ENCODE results near the gene MAGOHB.
"Not testable (repeated sequence)": the region's sequence is repeated elsewhere in the genome, so short reads cannot be mapped to it uniquely, and the experiment has no call there.

Gene MAGOHB

DNA sequence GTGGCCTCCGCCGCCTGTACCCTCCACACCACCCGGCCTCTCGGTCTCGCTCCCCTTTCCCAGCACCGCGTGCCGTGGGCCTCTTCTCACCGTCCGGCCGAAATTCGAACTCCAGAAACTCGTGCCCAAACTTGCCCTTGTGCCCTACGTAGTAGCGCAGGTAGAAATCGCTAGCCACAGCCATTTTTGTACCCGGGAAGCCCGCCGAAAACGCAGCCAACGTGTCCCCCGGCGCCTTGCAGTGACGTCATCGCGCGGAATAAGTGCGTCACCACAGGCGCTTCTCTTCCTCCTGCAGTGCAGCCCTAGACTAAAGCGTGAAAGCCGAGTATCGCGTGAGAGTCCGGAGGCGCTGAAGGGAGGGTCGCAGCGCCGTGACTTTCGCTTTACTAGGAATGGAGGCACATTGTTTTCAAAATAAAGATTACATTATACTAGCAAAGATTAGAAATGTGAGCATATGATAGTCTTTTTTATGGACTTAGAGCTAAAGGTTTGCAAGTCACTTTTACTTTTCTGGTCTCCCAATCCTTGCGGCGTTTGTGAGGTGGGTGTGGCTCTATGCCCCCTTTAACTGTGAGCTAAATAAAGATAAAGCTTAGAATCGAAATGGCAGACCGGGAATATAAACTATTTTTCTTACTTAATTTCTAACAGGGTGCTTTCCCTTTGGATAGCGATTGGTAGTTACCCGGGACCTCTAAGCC lies at the start of gene MAGOHB:
MAGOHB (minus strand) TSS at position 261 of the 707 bp plus-strand sequence; CDS start at position 184, 77 bp downstream.
- Histone ChIP-seq H3K9ac (ENCODE audit: low read length) (peak within 1 kb of the TSS; percentile 100), H3K27me3 (ENCODE audit: control insufficient read depth, insufficient read depth, low read length) (no peaks in the 10 kb centered on the region), H3K27ac (ENCODE audit: low read length) (peak within 1 kb of the TSS; percentile 96), H3K9me3 (ENCODE audit: control insufficient read depth, low read depth, low read length) (no peaks in the 10 kb centered on the region), H3K4me3 (ENCODE audit: low read length) (peak within 1 kb of the TSS; percentile 99), H3K4me1 (ENCODE audit: control insufficient read depth, low read depth, low read length) (no peaks in the 10 kb centered on the region), H3K36me3 (ENCODE audit: control insufficient read depth, low read depth, low read length) (peaks cover 20% of the 10 kb centered on the region)

DNA sequence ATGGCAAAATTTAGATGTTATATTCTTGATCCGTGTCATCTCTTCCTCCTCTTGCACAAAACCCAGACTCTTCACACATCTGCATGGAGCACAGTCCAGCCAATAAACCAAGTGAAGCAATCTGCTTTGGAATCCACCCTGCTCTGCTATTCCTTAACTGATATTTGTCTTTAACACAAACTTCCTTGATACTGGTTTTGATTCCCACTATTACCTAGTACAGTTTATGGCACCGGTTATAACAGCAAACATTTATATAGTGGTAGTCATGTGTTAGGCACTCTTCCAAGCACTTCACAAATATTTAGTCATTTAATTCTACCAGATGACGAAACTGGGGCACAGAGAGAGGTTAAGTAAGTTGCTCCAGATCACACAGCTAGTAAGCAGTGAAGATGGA lies 47.9 kb upstream of the MAGOHB start:
- H3K27ac ChIP-seq (ENCODE audit: low read length) = no peak overlapping the region
- no peaks in the 10 kb centered on the region for H3K9me3 ChIP-seq (ENCODE audit: control insufficient read depth, low read depth, low read length)
- no peaks in the 10 kb centered on the region for H3K4me1 ChIP-seq (ENCODE audit: control insufficient read depth, low read depth, low read length)
- no peaks in the 10 kb centered on the region for H3K36me3 ChIP-seq (ENCODE audit: control insufficient read depth, low read depth, low read length)
- H3K9ac ChIP-seq (ENCODE audit: low read length) = no peak overlapping the region
- no peak overlapping the region for H3K4me3 ChIP-seq (ENCODE audit: low read length)
- H3K27me3 ChIP-seq (ENCODE audit: control insufficient read depth, insufficient read depth, low read length) = no peaks in the 10 kb centered on the region

DNA sequence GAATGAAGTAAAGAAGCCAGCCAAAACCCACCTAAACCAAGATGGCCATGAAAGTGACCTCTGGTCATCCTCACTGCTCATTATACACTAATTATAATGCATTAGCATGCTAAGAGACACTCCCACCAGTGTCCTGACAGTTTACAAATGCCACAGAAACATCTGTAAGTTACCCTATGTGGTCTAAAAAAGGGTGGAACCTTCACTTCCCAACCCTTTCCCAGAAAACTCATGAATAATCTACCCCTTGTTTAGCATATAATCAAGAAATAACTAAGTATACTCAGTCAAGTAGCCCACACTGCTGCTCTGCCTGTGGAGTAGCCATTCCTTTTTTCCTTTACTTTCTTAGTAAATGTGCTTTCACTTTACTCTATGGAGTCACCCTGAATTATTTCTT lies 40.6 kb upstream of the MAGOHB start:
- Histone ChIP-seq H3K4me3 (ENCODE audit: low read length) (no peak overlapping the region), H3K9me3 (ENCODE audit: control insufficient read depth, low read depth, low read length) (no peaks in the 10 kb centered on the region), H3K4me1 (ENCODE audit: control insufficient read depth, low read depth, low read length) (no peaks in the 10 kb centered on the region), H3K27me3 (ENCODE audit: control insufficient read depth, insufficient read depth, low read length) (no peaks in the 10 kb centered on the region), H3K27ac (ENCODE audit: low read length) (no peak overlapping the region), H3K9ac (ENCODE audit: low read length) (no peak overlapping the region), H3K36me3 (ENCODE audit: control insufficient read depth, low read depth, low read length) (no peaks in the 10 kb centered on the region)

DNA sequence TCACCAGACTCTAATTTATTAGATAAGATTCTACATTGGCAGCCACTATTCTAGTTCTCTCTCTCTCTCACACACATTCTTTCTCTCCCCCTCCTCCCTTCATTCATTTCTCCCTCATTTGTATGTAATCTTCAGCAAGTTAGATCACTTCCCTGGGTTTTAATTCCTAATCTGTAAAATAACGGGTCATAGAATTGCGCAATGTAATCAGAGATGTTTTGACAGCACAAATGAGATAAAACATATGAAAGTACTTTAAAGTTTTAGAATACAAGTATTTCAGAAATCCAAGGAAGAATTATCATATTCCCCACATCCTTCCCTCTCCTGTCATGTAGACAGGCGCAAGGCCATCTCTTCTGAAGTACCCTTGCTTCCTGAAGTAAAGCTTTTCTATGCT lies 38.8 kb upstream of the MAGOHB start:
- no peak overlapping the region for H3K9ac ChIP-seq (ENCODE audit: low read length)
- no peak overlapping the region for H3K4me3 ChIP-seq (ENCODE audit: low read length)
- no peaks in the 10 kb centered on the region for H3K36me3 ChIP-seq (ENCODE audit: control insufficient read depth, low read depth, low read length)
- peaks cover 6% of the 10 kb centered on the region for H3K9me3 ChIP-seq (ENCODE audit: control insufficient read depth, low read depth, low read length)
- no peak overlapping the region for H3K27ac ChIP-seq (ENCODE audit: low read length)
- no peaks in the 10 kb centered on the region for H3K27me3 ChIP-seq (ENCODE audit: control insufficient read depth, insufficient read depth, low read length)
- H3K4me1 ChIP-seq (ENCODE audit: control insufficient read depth, low read depth, low read length) = no peaks in the 10 kb centered on the region

DNA sequence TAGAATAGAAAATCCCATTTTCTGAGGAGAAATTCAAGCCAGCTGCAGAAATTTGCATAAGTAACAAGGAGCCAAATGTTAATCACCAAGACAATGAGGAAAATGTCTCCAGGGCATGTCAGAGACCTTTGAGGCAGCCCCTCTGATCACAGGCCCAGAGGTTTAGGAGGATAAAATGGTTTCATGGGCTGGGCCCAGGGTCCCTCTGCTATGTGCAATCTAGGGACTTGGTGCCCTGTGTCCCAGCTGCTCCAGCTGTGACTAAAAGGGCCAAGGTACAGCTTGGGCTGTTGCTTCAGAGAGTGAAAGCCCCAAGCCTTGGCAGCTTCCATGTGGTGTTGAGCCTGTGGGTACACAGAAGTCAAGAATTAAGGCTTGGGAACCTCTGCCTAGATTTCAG lies 33.2 kb upstream of the MAGOHB start:
- H3K4me1 ChIP-seq (ENCODE audit: control insufficient read depth, low read depth, low read length); H3K27ac ChIP-seq (ENCODE audit: low read length); H3K4me3 ChIP-seq (ENCODE audit: low read length); H3K27me3 ChIP-seq (ENCODE audit: control insufficient read depth, insufficient read depth, low read length); H3K9ac ChIP-seq (ENCODE audit: low read length); H3K36me3 ChIP-seq (ENCODE audit: control insufficient read depth, low read depth, low read length): not testable (repeated sequence)
- peaks cover 23% of the 10 kb centered on the region for H3K9me3 ChIP-seq (ENCODE audit: control insufficient read depth, low read depth, low read length)

DNA sequence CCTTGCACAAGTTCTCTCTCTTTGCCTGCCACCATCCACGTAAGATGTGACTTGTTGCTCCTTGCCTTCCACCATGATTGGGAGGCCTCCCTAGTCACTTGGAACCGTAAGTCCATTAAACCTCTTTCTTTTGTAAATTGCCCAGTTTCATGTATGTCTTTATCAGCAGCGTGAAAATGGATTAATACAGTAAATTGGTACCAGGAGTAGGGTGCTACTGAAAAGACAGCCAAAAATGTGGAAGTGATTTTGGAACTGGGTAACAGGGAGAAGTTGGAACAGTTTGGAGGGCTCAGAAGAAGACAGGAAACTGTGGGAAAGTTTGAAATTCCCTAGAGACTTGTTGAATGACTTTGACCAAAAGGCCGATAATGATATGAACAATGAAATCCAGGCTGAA lies 32.5 kb upstream of the MAGOHB start:
- Histone ChIP-seq H3K4me3 (ENCODE audit: low read length) (no peak overlapping the region), H3K27ac (ENCODE audit: low read length) (no peak overlapping the region), H3K36me3 (ENCODE audit: control insufficient read depth, low read depth, low read length) (no peaks in the 10 kb centered on the region), H3K9ac (ENCODE audit: low read length) (no peak overlapping the region), H3K27me3 (ENCODE audit: control insufficient read depth, insufficient read depth, low read length) (no peaks in the 10 kb centered on the region), H3K9me3 (ENCODE audit: control insufficient read depth, low read depth, low read length) (peaks cover 23% of the 10 kb centered on the region), H3K4me1 (ENCODE audit: control insufficient read depth, low read depth, low read length) (no peaks in the 10 kb centered on the region)

DNA sequence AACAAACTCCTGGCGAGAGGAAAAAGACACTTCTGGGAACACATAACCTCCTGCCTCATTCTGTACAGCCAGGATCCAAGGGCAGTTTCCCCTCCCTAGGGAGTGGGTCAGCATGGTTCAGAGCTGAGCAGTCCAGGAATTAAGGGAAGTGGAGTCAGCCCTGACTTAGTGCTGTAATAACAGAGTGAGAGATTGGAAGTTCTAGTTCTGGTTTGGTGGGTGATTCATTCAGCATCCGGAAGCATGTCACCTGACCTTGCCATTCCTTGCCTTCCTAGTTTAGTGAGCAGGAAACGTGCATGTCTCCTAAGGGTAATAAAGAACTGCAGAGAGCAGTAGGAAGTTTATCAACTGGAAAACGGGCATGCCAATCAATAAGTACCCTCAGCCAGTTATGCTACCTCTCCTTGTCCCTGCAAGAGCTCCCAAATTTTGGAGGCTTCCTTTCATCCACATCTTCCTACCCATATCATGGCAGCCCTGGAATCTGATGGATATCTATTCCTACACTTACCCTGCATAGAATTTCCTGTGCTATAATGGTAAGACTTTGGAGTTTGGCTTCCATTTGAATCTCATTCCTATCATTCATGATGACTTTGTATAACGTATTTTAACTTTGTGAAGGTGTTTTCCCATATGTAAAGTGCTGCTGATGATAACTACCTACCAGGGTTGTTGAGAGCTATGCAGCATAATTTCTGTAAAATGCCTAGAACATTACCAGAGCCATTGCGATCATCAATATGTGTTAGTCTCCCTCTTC lies 28.5 kb upstream of the MAGOHB start:
- H3K36me3 ChIP-seq (ENCODE audit: control insufficient read depth, low read depth, low read length) = no peaks in the 10 kb centered on the region
- peaks cover 14% of the 10 kb centered on the region for H3K9me3 ChIP-seq (ENCODE audit: control insufficient read depth, low read depth, low read length)
- no peak overlapping the region for H3K9ac ChIP-seq (ENCODE audit: low read length)
- no peak overlapping the region for H3K4me3 ChIP-seq (ENCODE audit: low read length)
- H3K27ac ChIP-seq (ENCODE audit: low read length) = no peak overlapping the region
- H3K27me3 ChIP-seq (ENCODE audit: control insufficient read depth, insufficient read depth, low read length) = no peaks in the 10 kb centered on the region
- no peaks in the 10 kb centered on the region for H3K4me1 ChIP-seq (ENCODE audit: control insufficient read depth, low read depth, low read length)

DNA sequence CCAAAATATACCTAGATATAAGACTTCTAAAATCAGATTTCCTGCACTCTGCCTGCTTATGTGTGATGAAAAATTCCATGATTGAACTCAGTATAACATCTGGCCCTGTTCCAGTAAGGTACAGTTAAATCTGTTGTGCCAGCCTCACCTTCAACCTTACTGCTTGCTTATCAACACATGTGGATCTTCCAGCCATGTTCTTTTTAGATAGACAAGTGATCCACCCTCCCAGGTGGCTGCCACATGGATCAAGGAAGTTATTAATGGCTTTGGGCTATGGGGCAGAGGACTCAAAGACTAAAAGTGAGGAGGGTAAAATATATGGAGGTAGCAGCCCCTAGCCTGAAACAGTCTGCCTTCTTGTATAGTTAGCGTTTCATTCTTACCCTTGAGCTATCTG lies 25.3 kb upstream of the MAGOHB start:
- Histone ChIP-seq H3K4me3 (ENCODE audit: low read length) (no peak overlapping the region), H3K27me3 (ENCODE audit: control insufficient read depth, insufficient read depth, low read length) (no peaks in the 10 kb centered on the region), H3K36me3 (ENCODE audit: control insufficient read depth, low read depth, low read length) (no peaks in the 10 kb centered on the region), H3K9me3 (ENCODE audit: control insufficient read depth, low read depth, low read length) (no peaks in the 10 kb centered on the region), H3K9ac (ENCODE audit: low read length) (no peak overlapping the region), H3K4me1 (ENCODE audit: control insufficient read depth, low read depth, low read length) (no peaks in the 10 kb centered on the region), H3K27ac (ENCODE audit: low read length) (no peak overlapping the region)

DNA sequence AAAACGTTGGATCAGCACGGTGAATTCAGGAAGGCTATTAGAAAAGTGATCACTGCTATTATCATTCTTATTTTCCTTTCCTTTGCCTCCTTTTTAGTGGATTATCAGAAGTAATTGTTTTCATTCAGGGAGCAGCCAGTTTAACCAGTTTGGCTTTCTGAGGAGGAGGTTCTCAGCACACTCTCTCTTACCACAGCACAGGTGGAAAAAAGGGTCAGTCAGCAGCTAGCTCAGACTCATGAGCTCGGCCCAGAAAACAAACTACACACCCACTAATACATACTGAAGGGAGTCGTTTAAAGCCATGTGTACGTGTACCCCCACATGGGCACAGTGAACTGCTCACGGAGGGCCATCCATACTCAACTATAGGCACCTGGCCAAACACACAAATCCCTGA lies 23.2 kb upstream of the MAGOHB start:
- Histone ChIP-seq H3K27ac (ENCODE audit: low read length) (no peak overlapping the region), H3K36me3 (ENCODE audit: control insufficient read depth, low read depth, low read length) (no peaks in the 10 kb centered on the region)

DNA sequence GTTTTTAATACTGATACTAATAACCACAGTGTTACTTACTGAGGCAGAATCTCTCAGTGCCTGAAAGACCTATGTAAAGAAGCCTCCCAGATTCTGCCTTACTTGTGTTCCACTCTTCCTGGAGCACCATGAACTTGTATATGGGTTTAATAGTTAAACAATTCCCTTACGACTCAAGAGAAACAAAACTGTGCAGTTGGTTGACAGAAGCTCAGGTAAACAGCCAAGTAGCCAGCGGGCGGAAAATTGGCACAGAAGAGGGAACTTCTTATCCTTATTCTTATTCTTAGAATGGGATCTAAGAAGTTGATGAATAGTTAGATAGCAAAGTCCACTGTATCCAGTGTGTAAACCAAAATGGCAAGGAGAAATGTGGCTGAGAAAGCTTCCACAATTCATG lies 22.7 kb upstream of the MAGOHB start:
- Histone ChIP-seq H3K4me1 (ENCODE audit: control insufficient read depth, low read depth, low read length) (no peaks in the 10 kb centered on the region), H3K27me3 (ENCODE audit: control insufficient read depth, insufficient read depth, low read length) (no peaks in the 10 kb centered on the region), H3K27ac (ENCODE audit: low read length) (no peak overlapping the region), H3K4me3 (ENCODE audit: low read length) (no peak overlapping the region), H3K9me3 (ENCODE audit: control insufficient read depth, low read depth, low read length) (no peaks in the 10 kb centered on the region), H3K36me3 (ENCODE audit: control insufficient read depth, low read depth, low read length) (no peaks in the 10 kb centered on the region), H3K9ac (ENCODE audit: low read length) (no peak overlapping the region)

More for the DNA sequence above, 23.2 kb upstream of the MAGOHB start:
- H3K9me3 ChIP-seq (ENCODE audit: control insufficient read depth, low read depth, low read length) = no peaks in the 10 kb centered on the region
- no peak overlapping the region for H3K4me3 ChIP-seq (ENCODE audit: low read length)
- H3K9ac ChIP-seq (ENCODE audit: low read length) = no peak overlapping the region
- no peaks in the 10 kb centered on the region for H3K4me1 ChIP-seq (ENCODE audit: control insufficient read depth, low read depth, low read length)
- no peaks in the 10 kb centered on the region for H3K27me3 ChIP-seq (ENCODE audit: control insufficient read depth, insufficient read depth, low read length)

DNA sequence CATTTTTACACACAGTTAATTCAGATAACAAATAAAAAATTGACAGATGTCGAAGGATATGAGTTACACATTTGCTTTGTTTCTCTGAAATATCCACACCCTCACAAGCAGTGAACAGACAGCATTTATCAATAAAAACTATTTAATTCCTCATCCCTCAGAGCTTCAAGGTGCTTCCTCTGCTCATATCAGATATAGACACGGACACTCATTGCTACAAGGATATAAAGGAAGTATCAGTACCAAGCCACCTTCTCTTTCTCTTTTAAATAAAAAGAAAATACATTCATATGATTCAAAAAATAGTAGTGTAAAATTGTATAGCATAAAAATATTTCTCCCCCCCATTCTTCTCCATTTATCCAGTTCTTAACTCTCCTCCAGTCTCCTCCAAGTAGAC lies 21.9 kb upstream of the MAGOHB start:
- no peaks in the 10 kb centered on the region for H3K9me3 ChIP-seq (ENCODE audit: control insufficient read depth, low read depth, low read length)

DNA sequence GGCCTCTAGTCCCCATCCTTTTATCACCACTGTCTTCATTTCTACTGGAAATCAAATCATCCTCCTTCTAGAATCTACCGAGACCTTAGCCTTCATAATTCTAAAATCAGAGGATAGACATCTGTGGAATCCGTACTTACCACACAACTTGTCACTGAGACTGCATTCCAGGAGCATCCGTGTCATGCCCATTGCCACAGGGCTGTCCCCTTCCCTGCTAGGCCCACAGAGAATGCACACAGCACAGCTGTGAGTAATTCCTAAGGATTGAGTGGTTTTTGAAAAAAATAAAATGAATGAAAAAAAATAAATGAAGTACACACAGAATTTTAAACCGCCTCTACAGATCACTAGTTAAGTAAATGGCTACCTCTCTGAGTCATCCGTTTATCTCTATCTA lies 21.0 kb upstream of the MAGOHB start:
- Histone ChIP-seq H3K9me3 (ENCODE audit: control insufficient read depth, low read depth, low read length) (no peaks in the 10 kb centered on the region), H3K36me3 (ENCODE audit: control insufficient read depth, low read depth, low read length) (no peaks in the 10 kb centered on the region), H3K4me1 (ENCODE audit: control insufficient read depth, low read depth, low read length) (no peaks in the 10 kb centered on the region), H3K27me3 (ENCODE audit: control insufficient read depth, insufficient read depth, low read length) (no peaks in the 10 kb centered on the region), H3K4me3 (ENCODE audit: low read length) (no peak overlapping the region), H3K9ac (ENCODE audit: low read length) (no peak overlapping the region), H3K27ac (ENCODE audit: low read length) (no peak overlapping the region)

More for the DNA sequence above, 21.9 kb upstream of the MAGOHB start:
- Histone ChIP-seq H3K4me1 (ENCODE audit: control insufficient read depth, low read depth, low read length) (no peaks in the 10 kb centered on the region), H3K9ac (ENCODE audit: low read length) (no peak overlapping the region), H3K27me3 (ENCODE audit: control insufficient read depth, insufficient read depth, low read length) (no peaks in the 10 kb centered on the region), H3K36me3 (ENCODE audit: control insufficient read depth, low read depth, low read length) (no peaks in the 10 kb centered on the region), H3K4me3 (ENCODE audit: low read length) (no peak overlapping the region), H3K27ac (ENCODE audit: low read length) (no peak overlapping the region)

Measured in iPS-18a (cell line).